Stimulated activated CD4-positive, alpha-beta T cell treated with anti-CD3 and anti-CD28 coated beads, Interleukin-2, amount 100 ng/mL, for 4 hours (primary cell): ENCODE results near the gene WDR26.
"Not testable (repeated sequence)": the region's sequence is repeated elsewhere in the genome, so short reads cannot be mapped to it uniquely, and the experiment has no call there.

ENCODE experiments used
- DNase-seq: peaks from one replicate; pipeline ENCODE4 v3.0.0-alpha.2; 2020; ENCODE audit warnings: low read depth

WDR26 gene

DNA sequence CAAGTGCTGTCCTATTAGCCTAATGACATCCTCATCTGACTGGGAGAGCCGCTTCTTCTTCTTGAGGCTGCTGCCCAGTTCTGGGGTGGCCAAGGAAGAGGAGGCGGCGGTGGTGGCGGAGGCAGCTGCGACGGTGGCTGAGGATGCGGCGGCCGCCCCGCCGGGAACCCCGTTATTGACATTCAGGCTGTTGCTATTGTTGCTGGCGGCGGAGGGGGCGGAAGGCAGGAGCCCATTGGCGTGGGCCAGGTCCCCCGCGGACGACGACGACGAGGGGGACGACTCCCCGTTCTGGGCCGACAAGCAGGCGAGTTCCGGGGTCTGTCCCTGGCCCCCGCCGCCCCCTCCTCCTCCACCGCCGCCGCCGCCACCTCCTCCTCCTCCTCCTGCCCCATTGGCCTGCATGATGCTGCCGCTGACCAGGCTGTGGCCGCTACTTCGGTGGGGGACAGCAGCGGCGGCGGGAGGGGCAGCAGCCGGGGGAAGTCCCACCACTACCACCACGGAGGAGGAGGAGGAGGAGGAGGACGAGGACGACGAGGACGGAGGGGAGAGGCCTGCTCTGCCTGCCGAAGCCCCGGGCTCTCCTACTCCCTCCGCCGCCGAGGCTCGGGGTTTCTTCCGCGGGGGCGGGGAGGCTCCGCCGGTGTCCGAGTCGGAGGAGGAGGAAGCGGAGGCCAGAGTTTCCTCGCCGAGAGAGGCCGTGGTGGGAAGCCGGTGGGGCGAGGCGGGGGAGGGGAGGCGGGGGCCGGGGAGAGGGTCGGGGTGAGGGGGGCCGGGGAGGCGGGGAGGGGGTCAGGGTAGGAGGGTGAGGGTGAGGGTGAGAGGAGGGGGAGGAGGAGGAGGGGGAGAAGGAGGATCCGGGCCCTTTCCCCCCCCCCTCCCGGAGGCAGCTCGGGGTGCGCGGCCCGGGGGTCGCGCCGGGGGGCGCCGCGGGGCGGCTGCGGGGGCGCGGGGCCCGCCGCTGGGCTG lies 610 bp downstream of the WDR26 start:
- peak; percentile 28 for DNase-seq

DNA sequence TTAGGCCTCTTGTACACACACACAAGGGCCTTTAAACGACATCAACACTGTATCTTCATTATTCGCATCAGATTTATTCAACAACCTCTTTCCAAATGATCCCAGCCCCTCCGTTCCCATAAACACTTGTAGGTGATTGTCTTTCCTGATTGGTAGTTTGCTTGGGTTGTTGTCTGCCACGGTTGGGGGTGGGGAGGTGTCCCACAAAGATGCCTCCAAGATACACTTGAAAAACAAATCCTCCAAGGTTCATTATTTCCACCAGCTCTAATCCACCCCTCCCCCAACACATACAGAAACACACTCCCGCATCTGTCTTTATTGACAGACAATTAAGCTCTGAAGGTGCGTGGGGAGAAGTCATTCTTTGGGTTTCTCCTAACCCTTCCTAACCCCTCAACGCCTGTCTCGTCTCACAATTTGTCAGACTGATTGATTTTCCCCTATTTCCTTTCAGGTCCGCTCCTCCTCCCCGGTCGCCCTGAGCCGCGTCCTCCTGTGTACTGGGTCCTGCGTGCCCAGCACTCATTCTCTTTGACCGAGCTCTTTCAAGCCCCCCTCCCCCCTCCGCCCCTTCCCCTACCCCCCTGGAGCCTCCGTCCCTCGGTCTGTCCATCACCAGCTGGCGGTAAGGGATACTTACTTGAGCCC lies 1.4 kb downstream of the WDR26 start:
- no peak for DNase-seq

DNA sequence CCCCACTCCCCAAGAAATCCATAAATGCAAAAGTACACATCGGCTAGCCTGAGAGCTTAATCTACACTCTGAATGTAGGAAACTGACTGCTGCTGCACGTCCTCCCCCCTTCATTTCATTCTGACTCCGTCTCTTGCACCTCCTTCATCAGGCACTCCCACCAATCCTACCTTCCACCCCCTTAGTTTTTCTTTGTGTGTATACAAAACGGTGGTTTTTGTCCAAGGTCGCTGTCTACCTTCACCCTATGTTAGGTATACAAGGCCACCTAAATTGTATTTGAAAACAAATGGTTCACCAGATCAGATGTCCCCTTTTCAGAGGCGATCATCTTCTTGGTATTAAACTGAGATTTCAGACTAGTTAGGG lies 1.9 kb downstream of the WDR26 start:
- no peak for DNase-seq

DNA sequence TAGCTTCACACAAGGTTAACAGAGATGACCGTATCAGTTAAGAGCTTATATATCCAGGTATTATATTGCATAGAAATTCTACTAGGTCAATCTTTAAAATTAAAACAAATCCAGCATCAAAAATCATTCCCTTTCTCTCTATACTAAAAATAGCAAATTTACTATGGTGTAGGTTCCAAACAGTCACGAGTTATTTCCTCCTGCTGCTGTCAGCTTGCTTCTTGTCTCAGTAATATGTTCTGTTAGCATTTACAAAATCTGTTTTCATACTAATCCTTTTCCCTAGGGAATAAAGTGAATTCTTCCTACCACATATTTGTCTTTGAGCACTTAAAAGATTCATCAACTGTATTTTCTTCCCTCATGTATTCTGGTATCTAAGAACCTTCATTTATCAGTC lies 2.5 kb downstream of the WDR26 start:
- no peak for DNase-seq

DNA sequence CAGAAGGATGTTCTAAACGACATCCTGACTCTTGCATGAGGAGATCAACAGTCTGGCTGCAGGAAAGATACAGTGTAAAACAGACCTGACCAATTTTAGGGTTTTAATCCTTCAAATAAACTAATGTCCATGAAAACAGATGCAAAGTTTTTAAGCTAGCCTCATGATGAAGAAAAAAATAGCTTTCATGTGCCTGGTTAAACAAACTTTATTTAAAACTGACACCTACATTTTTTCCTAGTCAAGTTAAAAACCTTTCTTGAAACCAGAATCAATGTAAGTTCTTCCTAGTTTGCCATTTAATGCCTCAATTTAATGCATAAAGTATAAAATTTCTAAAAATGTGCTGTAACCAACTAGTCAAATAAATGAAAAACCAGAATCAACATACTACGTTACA lies 2.9 kb downstream of the WDR26 start:
- no peak for DNase-seq

DNA sequence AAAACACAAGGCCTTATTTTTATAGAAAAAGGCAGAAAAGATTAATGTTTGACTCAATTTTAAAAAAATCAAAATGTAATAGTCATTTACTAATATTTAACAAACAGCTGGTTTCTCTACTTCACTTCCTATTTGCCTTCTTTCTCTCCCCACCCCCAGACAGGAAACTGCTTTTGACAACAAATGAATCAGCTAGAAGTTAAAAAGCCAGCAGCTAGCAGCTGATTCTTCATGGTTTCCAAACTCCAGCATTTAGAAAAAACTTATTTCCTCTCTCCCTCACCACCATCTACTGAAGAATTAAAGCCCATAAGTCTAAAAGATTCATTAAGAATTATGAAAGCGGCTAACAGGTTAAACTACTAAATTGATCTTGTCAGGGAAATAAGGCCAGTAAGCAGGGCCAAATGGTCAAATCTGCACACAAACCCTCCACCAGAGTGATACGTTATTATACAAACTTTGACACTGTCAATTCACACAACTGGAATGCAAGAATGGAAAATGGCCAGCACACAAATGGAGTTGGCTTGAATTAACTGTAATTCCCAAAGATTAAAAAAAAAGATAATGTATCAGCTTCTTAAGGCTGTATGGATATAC lies 4.0 kb downstream of the WDR26 start:
- DNase-seq, result peak; percentile 31

DNA sequence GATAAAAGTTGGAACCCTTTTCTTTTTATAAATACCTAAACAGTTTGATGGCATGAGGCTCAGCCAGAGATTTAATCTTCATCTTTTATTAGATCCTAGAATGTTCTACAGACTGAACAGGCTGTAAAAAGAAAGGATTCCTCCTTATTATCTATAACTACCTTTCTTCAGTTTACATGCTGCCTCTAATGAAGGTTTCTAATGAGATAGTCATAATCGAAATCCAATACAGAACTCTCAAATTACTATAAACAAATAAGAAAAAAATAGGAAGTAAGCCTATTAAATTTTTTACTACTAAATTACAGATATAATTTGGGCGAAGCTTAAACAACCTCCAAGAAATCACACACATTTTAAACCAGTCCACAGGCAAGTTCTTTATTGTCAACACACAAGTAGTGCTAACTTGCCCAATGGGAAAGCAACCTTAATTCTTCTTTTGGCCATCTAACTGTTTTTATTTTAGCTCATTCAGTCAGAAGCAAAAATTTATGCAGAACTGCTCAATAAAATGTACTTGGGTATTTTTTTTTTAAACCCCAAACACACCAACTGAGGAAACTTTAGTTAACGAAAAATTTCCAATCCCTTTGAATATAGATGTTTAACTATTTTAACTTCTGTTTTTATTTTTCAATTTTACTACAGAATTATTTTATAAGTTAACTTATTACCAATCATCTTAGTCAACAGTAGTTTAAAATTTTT lies 4.8 kb downstream of the WDR26 start:
- DNase-seq, result no peak

DNA sequence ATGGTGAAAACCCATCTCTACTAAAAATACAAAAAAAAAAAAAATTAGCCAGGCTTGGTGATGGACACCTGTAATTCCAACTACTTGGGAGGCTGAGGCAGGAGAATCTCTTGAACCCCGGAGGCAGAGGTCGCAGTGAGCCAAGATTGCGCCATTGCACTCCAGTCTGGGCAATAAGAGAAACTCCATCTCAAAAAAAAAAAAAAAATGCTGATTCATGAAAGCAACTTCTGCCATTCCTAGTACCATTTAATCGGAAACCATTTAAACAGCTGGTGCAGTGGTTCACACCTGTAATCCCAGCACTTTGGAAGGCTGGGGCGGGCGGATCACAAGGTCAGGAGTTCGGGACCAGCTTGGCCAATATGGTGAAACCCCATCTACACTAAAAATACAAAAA lies 5.9 kb downstream of the WDR26 start:
- DNase-seq, result not testable (repeated sequence)

DNA sequence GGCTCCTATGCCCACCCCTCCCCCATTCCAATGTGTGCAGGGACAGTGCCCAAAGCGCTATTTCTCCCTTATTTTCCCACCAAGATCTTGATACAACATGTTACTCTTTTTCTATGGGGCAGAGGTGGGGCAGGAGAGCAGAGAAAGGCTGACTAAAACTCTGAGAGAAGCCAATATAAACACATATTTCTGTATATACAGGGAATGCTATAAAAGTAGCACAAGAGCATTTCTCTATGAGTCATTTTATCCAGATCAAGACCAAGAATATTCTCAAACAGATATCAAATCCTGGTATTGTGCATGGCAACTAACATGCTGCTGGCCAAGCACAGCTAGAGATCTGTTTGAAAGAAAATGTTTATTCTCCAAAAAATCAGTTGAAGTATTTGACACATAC lies 7.3 kb downstream of the WDR26 start:
- no peak for DNase-seq

DNA sequence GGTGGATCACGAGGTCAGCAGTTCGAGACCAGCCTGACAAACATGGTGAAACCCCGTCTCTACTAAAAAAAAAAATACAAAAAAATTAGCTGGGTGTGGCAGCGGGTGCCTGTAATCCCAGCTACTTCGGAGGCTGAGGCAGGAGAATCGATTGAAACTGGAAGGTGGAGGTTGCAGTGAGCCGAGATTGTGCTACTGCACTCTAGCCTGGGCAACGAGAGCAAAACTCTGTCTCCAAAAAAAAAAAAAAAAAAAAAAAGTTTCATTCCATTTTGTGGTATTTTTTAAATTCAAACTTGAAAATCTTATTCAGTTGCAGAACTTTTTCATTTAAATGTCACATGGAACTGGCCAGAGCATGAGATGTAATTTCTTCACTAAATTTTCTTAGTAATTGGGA lies 7.7 kb downstream of the WDR26 start:
- DNase-seq, result not testable (repeated sequence)

DNA sequence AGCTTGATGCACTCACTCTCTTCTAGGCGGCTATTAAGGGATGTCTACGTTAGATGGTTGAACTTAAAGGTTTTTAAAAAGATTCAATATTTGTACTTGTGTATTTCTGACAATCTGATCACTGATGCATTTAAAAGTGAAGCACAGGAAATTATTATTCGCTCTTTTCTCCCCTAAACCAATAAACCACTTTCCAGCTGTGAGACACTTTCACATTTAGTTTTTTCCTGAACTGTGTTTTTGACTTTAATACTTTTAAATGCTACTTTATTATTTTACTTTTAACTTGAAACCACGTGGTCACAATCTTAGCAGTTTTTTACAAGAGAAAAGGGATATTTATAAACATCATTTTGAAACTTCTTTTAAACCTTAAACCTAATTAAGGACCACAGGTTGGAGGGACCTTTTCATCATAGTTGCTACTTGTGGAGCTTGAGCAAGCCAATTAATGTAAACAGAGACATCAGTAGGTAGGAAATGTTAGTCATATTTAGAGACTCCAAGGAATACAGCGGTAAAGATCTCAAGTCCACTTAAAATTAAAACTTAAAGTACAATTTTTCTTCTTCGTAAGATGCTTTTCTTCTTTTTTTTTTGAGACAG lies 9.2 kb downstream of the WDR26 start:
- DNase-seq, result no peak

DNA sequence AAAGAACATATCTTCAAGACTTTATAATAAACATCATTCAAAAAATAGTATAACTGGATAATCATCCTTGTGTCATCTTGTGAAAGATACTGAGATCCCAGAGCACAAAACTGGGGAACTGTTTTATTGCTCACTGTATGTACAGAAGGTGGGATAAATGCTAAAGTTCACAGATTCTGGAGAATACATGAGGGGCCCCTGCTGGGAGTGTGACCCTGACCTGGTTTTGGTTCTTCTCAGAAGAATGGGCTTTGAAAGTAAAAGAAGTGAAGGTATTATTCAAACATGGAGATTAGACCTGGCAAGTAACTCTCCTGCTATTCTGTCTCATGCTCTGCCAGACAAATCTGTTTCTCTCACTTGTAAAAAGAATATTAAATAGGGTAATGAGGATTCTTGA lies 14.5 kb downstream of the WDR26 start:
- no peak for DNase-seq

DNA sequence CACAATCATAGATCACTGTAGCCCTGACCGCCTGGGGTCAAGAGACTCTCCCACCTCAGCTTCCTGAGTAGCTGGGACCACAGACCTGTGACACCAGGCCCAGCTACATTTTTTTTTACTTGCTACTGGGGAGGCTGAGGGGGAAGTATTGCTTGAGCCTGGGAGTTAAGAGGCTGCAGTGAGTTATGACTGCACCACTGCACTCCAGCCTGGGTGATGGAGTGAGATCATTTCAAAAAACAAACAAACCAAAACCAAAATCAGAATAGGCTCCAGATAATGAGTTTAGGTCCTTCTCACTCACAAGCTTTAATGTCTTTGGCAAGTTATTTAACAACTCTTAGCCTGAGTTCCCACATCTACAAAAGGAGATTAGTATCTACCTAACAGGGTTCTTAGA lies 22.8 kb downstream of the WDR26 start:
- no peak for DNase-seq

DNA sequence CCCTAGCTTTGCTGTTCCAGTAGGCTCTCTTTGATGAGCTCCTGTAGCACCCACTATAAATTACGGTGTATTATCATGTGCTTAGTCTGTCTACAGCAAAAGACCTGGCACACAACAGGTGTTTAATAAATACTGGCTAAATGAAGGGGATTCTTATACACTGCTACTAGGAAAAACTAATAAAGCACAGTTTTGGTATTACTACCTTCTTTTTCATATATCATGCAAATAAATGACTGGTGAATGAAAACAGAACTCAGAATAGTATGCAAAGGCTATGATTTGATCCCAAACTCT lies 26.4 kb downstream of the WDR26 start:
- DNase-seq, result no peak

DNA sequence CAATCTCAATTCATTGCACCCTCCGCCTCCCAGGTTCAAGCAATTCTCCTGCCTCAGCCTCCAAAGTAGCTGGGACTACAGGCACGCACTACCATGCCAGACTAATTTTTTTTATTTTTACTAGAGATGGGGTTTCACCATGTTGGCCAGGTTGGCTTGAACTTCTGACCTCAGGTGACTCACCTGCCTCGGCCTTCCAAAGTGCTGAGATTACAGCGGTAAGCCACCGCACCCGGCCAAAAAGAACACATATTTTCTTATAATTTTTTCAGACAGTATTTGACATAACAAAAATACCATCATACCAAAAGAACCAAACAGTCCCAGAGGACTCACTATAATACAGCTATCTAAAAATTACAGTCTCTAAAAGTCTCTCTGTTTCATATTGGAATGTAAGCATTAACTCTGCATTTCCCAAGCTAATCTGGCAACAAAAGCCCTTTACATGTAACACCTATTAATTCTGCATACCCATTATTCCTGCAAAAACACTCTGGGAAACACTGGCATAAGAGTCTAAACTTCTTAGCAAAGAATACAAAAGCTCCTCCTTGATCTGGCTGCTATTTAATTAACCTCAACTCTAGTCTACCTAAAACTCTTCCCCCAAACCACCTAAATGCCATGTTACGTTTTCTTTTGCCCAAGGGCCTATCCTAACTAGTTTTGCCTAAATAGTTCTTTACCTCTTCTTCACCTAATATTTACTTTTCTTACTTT lies 26.9 kb downstream of the WDR26 start:
- DNase-seq, result no peak

DNA sequence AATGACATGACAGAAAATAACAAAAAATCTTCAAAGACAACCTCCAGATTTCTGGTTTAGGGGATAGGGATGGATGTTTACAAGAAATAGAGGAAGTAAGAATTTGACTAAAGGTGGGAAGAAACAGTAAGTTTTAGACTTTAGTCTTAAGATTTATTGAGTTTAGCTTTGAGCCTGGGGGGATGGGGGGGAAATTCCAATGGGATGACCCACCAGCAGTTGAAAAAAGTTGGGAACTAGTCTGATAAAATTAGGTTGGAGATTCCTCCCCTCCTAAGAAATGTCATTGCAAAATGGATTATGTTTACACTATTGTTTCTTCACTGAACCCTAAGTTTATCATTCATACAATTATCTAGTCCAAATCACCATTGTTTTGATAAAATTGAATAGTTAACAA lies 28.4 kb downstream of the WDR26 start:
- no peak for DNase-seq

DNA sequence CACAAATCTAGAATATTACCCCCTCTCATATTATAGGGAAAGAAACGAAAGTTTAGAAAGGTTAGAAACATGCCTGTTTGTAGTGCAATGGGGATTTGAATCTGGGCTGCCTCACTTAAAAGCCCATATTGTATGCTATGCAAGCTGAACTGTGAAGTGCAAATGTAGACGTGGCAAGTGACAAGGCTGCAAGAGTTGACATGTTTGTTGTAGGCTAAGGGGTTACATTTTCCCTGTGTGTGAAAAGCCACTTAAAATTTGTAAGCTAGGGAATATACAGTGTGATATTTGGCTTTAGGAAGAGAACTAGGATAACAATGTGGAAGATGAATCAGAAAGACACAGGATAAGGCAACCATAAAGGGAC lies 29.0 kb downstream of the WDR26 start:
- no peak for DNase-seq

DNA sequence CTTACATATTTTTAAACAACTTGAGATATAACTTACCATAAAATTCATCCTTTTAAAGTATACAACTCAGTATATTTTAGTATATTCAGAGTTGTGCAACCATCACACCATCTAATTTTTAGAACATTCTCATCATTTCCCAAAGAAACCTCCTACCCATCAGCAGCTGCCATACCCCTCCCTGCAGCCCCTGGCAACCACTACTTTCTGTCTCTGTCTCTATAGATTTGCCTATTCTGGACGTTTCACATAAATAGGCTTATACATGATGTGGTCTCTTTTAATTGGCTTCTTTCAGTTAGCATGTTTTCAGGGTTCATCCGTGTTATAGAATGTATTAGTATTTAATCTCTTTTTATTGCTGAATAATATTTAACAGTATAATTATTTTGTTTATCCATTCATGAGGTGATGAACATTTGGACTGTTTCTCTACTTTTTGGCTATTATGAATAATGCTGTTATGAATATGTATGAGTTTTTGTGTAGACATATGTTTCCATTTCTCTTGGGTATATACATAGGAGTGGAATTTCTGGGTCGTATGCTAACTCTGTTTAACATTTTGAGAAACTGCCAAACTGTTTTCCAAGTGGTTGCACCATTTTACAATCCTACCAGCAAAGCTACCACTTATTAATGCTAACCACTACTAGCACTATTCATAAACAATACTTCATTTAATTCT lies 29.5 kb downstream of the WDR26 start:
- DNase-seq, result no peak

DNA sequence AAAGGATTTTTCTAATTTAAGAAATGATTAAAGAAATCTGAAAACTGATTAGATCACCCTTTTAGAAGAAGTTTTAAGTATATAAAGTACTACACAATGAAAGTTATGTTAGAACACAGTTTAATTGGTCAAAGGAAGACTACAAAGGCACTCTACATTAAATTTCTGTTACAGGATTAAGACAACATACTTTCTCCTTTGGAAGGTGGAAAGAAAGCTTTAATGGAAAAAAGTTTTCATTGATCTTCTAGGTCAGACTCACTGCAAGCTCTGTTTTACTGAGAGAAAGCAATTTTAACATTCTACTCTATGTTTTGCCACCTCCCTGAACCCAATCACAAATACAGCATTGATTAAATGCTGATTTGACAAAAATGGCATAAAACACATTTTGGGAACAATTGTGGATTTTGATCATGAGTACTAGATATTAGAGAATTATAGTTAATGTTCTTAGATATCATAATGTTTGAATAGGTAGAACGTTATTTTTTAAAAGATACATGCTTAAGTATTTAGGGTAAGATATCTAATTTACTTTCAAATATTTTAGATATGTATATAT lies 32.0 kb downstream of the WDR26 start:
- no peak for DNase-seq

DNA sequence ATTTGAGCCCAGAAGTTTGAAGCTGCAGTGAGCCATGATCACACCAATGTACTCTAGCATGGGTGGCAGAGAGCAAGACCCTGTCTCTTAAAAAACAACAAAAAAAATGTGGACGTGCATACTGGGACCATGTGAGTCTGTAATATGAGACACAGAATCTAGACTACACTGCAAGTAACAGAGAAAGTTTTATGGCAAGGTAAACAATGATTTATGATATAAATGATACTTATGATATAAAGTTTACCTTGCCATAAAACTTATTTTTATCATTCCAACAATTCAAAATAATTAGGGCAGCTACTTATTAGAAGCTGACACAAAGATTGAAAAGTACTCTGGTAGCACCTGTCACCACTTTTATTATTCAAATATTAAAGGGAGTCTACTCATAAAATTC lies 34.7 kb downstream of the WDR26 start:
- DNase-seq, result no peak

DNA sequence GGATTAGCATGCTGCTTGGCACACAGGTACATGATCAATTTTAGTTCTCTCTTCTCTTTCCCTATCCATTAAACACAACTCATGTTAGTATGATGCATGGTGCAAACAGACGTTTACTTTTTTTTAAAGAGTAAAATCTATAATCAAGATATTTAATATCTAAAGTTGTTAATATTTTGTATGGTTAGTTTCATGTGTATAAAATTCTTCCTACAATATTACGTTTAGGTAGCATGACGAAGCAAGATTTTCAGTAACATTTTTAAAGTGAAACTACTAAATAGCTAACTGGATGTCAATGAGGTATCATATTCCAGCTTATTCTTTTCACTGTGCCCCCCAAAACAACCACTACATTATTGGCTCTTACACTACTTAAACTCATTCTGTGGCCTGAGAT lies 41.3 kb downstream of the WDR26 start:
- DNase-seq, result no peak
